Spleen (tissue), 7 donors: Measurements from ENCODE around the gene MPPE1.

Experiments
- CTCF ChIP-seq, 11 experiments: fragments of 200-600 bp in 7 of 11; fragments of 450-650 bp in 4 of 11; sonication (generic) in 4 of 11; IDR thresholded peaks in 8 of 11; conservative IDR thresholded peaks in 3 of 11; 1 replicate in 7 of 11; 2 replicates in 4 of 11; pipeline versions ENCODE4 v1.4.0 to v1.8.0; 2016 to 2021; ENCODE audit warnings: antibody characterized with exemption in 11 of 11, inconsistent platforms in 4 of 11, mild to moderate bottlenecking in 1 of 11
- POLR2A ChIP-seq, 3 donors: fragments of 450-650 bp; IDR thresholded peaks; one replicate each; pipeline ENCODE4 v1.5.1; 2017; ENCODE audit warnings: antibody characterized with exemption in 3 of 3, mild to moderate bottlenecking in 1 of 3
- donor health status: DM: no; HTN: no; CAD: no; lungs with moderate emphysema.
- donor health status: DM: no; HTN: no; CAD: no.
- donor health status: DM: no; HTN: no; CAD: no.

DNA sequence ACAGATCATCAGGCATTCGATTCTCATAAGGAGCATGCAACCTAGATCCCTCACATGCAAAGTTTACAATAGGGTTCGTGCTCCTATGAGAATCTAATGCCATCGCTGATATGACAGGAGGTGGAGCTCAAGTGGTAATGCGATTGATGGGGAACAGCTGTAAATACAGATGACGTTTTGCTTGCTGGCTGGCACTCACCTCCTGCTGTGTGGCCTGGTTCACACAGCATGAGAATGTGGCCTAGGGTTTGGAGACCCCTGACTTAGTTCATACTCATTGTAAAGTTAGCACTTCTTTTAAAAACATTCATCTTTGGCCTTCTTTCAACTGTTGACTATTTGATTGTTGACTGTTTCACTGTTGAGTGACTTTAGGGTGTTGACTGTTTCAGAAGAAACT is 65.6 kb downstream of the MPPE1 start:
- TF ChIP-seq POLR2A (IDR thresholded peaks at IDR 0.05) (no peak), CTCF (IDR thresholded peaks at IDR 0.05 in 8 of 11, conservative IDR thresholded peaks at IDR 0.05 in 3 of 11) (no peak)
